Right renal pelvis (tissue), 4 donors: ENCODE results near the gene RBM10. TPM values are rescaled to one million over a fixed set of nuclear protein-coding genes. Genes with fewer than 3 reads are reported as not detected.
"Not testable (repeated sequence)": the region's sequence is repeated elsewhere in the genome, so short reads cannot be mapped to it uniquely, and the experiment has no call there.

Source experiments
- DNase-seq, 4 donors: peaks; one replicate each; pipeline ENCODE4 v3.0.0-alpha.2; 2013; ENCODE audit warnings: low read depth in 4 of 4, low spot score in 3 of 4, missing footprints in 1 of 4
- polyA plus RNA-seq, 4 donors: library from polyadenylated mRNA; unstranded; fragments of 120-200 nt; gene quantifications; one replicate each; pipeline ENCODE4 v1.2.1, GENCODE V29; 2013; ENCODE audit not compliant: insufficient read length in 4 of 4

RBM10 gene
- 10 to 100 TPM; 48.2 to 65.3 (median 49.9) TPM for polyA plus RNA-seq

- DNase-seq = peak; percentile 68 to 81 (median 78)
These were observed at the start of gene RBM10, which contains the start of gene NDUFB11 for GRCh38 chrX:47144626-47145394. RBM10 (plus strand) TSS chrX:47145221; CDS start chrX:47147482, 2,261 bp downstream. NDUFB11 (minus strand) TSS chrX:47144702; CDS start chrX:47144679, 23 bp downstream.

DNA sequence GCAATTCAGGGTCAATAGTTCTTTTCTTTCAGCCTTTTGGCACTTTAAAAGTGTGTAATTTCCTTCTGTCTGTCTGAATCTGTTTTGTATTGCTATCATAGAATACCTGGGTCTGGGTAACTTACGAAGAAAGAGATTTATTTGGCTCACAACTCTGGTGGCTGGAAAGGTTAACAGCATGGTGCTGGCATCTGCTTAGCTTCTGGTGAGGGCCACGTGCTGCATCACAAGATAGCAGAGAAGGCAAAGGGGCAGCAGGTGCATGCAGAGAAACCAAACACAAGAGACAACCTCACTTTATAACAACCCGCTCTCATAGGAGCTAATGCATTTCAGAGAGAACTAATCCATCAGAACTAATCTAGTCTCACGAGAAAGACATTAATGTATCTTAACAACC lies 48.0 kb upstream of the RBM10 start:
- no peak for DNase-seq

DNA sequence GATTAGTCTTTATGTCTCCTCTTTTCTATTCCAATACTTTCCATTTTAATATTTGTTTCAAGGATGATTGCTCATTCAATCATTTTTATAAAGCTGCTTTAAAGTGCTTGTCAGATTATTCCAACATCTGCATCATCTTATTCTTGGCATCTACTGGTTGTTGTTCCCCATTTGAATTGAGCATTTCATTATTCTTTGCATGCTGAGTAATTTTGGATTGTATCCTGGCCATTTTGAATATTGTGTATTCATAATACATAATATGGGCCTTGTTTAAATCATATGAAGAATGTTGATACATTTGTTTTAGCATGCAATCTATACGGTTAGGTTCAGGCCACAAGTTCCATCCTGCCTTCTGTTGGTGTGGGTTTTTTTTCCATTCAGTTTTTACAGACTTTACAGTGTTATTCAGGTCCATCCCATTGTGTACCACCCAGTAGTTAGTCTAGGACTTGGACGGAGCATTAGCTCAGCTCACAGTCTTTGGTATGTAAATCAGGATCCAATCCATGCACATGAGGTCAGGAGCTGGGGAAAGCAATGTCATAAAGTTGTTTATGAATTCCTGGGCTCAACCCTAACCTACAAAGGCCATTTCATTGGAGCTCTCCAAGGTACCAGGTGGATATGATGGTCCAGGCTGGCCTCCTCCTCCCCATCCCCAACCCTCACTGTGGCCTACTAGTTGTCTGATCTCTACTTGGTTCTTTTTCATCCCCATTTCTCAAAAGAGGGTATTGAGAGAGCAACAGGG lies 46.5 kb upstream of the RBM10 start:
- no peak for DNase-seq

DNA sequence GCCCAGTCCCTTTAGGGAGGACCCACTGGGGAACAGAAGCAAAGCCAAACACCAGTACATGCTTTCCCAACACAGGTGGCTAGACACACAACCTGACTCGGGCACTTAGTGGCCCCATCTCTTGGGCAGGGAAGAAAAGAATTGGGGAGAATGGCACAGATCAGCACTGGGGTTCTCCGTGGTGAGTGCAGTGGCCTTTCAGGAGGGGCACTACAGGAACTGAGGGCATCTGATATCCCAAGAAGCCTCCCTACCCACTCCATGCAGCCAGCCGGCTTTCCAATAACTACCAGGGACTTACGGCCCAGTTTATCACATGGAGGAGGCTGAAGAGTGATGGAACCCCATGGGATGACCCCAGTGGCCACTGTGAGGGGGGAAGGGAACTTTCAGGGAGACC lies 43.8 kb upstream of the RBM10 start:
- DNase-seq = no peak

GRCh38 chrX:47110936-47111615 lies 33.9 kb upstream of the RBM10 start:
- DNase-seq = not testable (repeated sequence)

DNA sequence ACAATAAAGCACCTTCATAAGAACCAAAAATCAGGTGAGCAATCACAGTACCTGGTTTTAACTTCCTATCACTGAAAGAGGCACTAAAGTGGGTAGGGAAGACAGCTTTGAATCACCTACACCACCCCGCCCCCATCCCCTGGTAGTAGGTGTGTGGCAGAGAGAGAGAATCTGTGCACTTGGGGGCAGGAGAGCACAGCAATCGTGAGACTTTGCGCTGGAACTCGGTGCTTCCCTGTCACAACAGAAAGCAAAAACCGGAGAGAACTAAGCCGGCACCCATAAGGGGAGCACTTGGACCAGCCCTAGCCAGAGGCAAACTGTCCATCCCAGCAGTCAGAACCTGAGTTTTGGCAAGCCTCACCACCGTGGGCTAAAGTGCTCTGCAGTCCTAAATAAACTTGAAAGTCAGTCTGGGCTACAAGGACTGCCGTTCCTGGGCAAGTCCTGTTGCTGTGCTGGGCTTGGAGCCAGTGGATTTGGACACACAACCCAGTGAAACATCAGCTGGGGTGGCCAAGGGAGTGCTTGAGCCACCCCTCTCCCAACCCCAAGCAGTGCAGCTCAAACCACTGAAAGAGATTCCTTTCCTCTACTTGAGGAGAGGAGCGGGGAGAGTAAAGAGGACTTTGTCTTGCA lies 32.6 kb upstream of the RBM10 start:
- no peak for DNase-seq

GRCh38 chrX:47116551-47117110 lies 28.4 kb upstream of the RBM10 start:
- not testable (repeated sequence) for DNase-seq

DNA sequence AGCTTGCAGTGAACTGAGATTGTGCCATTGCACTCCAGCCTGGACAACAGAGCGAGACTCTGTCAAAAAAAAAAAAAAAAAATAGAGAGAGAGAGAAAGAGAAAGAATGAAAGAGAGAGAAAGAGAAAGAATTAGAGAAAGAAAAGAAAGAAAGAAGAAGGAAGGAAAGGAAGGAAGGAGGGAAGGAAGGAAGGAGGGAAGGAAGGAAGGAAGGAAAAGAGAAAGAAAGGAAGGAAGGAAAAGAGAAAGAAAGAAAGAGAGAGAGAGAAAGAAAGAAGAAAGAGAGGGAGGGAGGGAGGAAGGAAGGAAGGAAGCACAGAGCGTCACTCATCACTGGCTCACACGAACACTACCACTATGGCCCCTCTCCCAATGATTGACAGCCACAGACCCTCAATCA lies 20.6 kb upstream of the RBM10 start:
- not testable (repeated sequence) for DNase-seq

GRCh38 chrX:47129157-47129898 lies 15.7 kb upstream of the RBM10 start:
- peak; percentile 88 to 93 (median 92) for DNase-seq

DNA sequence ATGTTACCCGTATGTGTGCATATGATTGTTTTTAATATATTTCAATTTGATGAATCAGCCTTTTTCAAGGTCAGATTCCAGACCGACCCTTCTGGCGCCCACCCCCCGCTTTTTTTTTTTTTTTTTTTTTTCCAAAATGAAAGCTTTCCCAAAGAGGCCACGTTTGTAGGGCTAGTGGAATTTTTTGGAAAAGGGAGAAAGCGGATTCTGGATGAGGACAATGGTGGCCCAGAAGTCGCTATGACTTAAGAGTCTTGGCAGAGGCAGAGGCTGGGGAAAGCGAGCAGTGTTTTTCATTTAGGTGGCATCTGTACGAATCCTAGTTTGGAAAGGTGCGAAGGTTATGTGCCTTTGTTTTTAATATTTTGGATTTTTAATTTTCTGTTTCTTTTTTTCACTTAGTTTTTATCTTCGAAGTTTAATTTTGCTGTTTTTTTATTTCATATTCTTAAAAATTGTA lies 15.1 kb upstream of the RBM10 start:
- DNase-seq = no peak

DNA sequence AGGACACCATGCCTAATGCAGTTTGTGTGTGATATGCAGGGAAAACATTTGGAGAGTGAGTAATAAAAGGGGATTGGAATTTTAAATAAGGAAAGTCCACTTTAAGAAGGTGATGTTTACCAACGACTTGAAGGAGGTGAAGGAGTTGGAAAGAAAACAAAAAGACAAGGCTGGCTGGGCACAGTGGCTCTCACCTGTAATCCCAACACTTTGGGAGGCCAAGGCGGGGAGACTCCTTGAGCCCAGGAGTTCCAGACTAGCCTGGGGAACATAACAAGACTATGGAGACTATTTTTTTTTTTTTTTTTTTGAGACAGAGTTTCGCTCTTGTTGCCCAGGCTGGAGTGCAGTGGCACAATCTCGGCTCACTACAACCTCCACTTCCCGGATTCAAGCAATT lies 11.5 kb upstream of the RBM10 start:
- no peak for DNase-seq

DNA sequence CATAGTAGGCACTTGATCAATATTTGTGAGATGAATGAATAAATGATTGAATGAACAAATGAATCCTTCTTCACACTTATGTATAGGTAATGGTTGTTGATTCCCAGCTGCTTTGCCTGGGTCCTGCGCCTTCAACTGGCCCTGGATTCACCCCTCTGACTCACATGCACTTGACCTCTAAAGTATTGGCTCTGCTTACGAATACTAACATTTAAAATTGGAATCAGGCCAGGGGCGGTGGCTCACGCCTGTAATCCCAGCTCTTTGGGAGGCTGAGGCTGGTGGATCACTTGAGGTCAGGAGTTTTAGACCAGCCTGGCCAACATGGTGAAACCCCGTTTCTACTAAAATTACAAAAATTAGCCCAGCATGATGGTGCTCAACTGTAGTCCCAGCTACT lies 9.4 kb upstream of the RBM10 start:
- DNase-seq = not testable (repeated sequence)

DNA sequence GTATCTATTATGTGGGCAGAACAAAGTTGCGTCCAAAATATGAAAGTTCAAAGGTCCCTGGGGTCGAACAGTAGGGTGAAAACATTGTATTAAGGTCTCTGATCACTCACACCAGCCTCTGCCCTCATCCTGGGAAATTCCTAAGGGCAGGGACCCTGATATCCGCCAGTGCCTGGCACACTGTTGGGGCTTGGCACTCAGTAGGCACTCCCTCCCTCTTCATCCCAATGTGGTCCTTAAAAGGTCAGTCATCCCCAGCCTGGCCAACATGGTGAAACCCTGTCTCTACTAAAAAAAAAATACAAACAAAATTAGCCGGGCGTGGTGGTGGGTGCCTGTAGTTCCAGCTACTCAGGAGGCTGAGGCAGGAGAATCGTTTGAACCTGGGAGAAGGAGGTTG lies 6.8 kb upstream of the RBM10 start:
- no peak for DNase-seq

DNA sequence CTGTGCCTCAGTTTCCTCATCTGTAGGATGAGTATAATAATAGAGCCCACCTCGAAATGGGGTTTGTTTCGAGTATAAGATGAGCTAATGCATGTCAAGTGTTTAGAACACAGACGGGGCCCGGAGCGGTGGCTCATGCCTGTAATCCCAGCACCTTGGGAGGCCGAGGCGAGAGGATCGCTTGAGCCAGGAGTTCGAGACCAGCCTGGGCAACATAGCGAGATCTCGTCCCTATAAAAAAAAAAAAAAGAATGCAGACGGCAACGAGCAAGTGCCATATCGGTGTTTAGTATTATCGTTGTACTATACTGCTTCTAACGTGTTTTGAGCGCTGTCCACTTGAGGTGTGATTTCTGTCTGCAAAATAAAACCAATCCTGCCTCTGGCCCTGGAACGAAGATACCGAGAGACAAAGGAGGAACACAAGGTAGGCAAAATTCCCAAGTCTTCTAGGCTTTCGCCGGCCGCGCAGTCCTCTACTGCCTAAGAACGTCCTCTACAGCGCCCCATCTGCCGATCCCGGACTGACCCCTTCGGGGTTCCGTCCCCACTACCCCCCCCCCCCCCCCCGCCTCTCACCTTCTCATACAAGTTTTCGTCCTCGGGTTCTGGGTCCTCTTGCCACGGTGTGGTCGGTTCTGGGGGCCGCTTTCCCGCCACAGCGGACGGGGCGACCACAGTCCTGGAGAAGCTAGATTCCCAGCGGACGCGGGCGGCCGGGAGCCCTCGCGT lies 961 bp upstream of the RBM10 start:
- peak in 1 of 4 donors; percentile 39 for DNase-seq

DNA sequence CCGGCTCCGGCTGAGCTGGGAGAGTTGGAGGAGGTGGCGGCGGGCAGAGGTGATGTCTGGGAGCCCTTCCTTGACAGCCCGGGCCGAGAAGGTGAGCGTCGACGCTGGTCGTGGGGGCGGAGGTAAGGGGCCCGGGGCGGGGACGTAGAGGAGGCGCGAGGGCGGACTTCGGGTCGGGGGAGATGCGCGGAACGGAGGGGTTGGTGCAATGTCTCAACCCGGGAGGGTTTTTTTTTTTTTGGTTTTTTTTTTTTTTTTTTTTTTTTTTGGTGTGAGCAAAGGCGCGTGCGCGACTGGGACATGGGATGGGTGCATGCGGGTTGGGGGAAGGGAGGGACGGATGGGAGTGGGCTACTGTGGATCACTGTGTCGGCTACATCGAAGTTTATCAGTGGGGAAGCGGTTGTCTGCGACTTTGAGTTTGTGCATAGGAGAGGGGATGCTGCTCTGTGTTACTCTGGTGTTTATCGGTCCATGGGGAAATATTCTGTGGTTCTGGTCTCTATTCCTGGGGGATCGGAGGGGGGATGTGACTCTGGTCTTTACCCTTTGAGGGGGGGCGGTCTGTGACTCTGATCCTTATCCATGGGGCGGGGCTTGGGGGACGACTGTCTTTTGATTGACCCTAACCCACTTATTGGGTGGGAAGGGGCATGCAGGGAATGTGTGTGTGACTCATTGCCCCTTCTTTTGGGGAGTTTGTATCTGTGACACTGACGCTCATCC lies 537 bp downstream of the RBM10 start:
- DNase-seq = no peak

GRCh38 chrX:47146121-47146935 lies 1.3 kb downstream of the RBM10 start:
- DNase-seq = no peak
